NCI-H2171 treated with DMSO at 0.1 percent for 48 hours (cell line): ENCODE measurements around the gene CHIT1.

Experiments
- DNase-seq: peaks from one replicate; lab custom pipeline; 2025; lab: John Stamatoyannopoulos, UW

The CHIT1 gene

GRCh38 chr1:203175237-203175826 is 54.1 kb downstream of the CHIT1 start, which contains the start of gene MYBPH:
Gene MYBPH, minus strand, starts transcription at chr1:203175826. Its CDS starts 71 bp downstream, at chr1:203175755.
- no peak for DNase-seq

GRCh38 chr1:203174324-203174985 is 55.0 kb downstream of the CHIT1 start:
- no peak for DNase-seq

GRCh38 chr1:203173566-203173965 is 55.9 kb downstream of the CHIT1 start:
- peak; percentile 98 for DNase-seq

- DNase-seq = no peak
Observed at GRCh38 chr1:203173011-203173555, 56.4 kb downstream of the CHIT1 start.

GRCh38 chr1:203172184-203173010 is 57.1 kb downstream of the CHIT1 start:
- DNase-seq = peak; percentile 71

- DNase-seq = no peak
Observed at GRCh38 chr1:203171341-203172183, 57.9 kb downstream of the CHIT1 start.

- no peak for DNase-seq
Observed at GRCh38 chr1:203170625-203171330, 58.7 kb downstream of the CHIT1 start.

GRCh38 chr1:203169770-203170520 is 59.5 kb downstream of the CHIT1 start:
- DNase-seq = no peak

- DNase-seq = no peak
Observed at GRCh38 chr1:203168991-203169390, 60.5 kb downstream of the CHIT1 start.

GRCh38 chr1:203168256-203168786 is 61.2 kb downstream of the CHIT1 start:
- DNase-seq = no peak

GRCh38 chr1:203167913-203168200 is 61.6 kb downstream of the CHIT1 start:
- DNase-seq = no peak

GRCh38 chr1:203167026-203167912 is 62.2 kb downstream of the CHIT1 start:
- no peak for DNase-seq

- no peak for DNase-seq
Observed at GRCh38 chr1:203166192-203166940, 63.1 kb downstream of the CHIT1 start.
